H1 (cell line): Measurements from ENCODE around the gene SLC39A10. TPM values are rescaled to one million over a fixed set of nuclear protein-coding genes. Genes with fewer than 3 reads are reported as not detected.

Experiments used
- CREB1 ChIP-seq: IDR thresholded peaks from 2 replicates; pipeline ENCODE4 v1.6.1; 2012; ENCODE audit warnings: inconsistent platforms
- HDAC6 ChIP-seq: IDR thresholded peaks from one replicate; pipeline ENCODE4 v1.7.1; 2012; ENCODE audit warnings: low read depth, mild to moderate bottlenecking, inconsistent platforms, low read length, moderate library complexity
- SIX5 ChIP-seq: IDR thresholded peaks from 2 replicates; pipeline ENCODE4 v1.6.1; 2011; ENCODE audit warnings: mild to moderate bottlenecking, low read depth, low read length
- TAF1 ChIP-seq: IDR thresholded peaks from 2 replicates; pipeline ENCODE4 v1.6.1; 2011; ENCODE audit warnings: mild to moderate bottlenecking, low read depth, low read length
- TBP ChIP-seq: IDR thresholded peaks from 2 replicates; pipeline ENCODE4 v1.6.1; 2011; ENCODE audit warnings: low read depth, low read length, improper control_type of control experiment
- polyA plus RNA-seq, 7 experiments: library from polyadenylated mRNA; depleted of rRNA in 3 of 7; stranded (reverse) in 5 of 7; unstranded in 2 of 7; fragments of >200 nt in 5 of 7; fragments of 200-250 nt in 2 of 7; gene quantifications; 1 replicate in 5 of 7; 2 replicates in 1 of 7; 4 replicates in 1 of 7; pipeline versions ENCODE4 v1.2.1 to v1.2.3, GENCODE V29; 2011 to 2013; ENCODE audit warnings: missing spikeins in 2 of 7, mixed read lengths in 2 of 7
- total RNA-seq: library from RNA; stranded (reverse); fragmentation: NEBNext Ultra II Directional; extraction: Animal tissue kit (Norgen Biotek cat#: 25700); gene quantifications from 2 replicates; pipeline ENCODE4 v1.2.1, GENCODE V29; 2021

SLC39A10 gene
- total and polyA plus RNA-seq, 2 of the 8 experiments (the other 6 are each of a cell fraction or from before 2014, with no cell fraction given), result 68.1 to 234 TPM

DNA sequence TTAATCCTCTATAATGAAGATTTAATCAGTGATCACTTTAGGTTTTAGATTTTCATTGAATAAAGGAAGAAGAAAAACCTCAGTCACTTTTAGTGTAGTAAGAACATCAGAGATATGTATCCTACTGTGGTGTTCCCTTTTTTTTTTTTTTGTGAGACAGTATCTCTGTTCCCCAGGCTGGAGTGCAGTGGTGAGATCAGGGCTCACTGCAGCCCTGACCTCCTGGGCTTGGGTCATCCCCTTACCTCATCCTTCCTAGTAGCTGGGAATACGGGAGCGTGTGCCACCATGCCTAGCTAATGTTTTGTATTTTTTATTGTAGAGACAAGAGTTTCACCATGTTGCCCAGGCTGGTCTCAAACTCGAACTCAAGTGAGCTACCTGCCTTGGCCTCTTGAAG is 5.1 kb downstream of the SLC39A10 start (continued):
- TF ChIP-seq TBP (no peak), TAF1 (no peak), HDAC6 (no peak), SIX5 (no peak), CREB1 (no peak)
